Karpas-422 (cell line): ENCODE measurements around the gene MT1A. TPM values are rescaled to one million over a fixed set of nuclear protein-coding genes. Genes with fewer than 3 reads are reported as not detected.

Source experiments
- DNase-seq: peaks from one replicate; pipeline ENCODE4 v3.0.0-alpha.2; 2015
- H2AFZ ChIP-seq: fragments of 200-600 bp; sonication (generic); 2 replicates; pipeline ENCODE4 v1.6.1; 2014; ENCODE audit warnings: antibody characterized with exemption, low read length, mixed read lengths
- H3K27ac ChIP-seq: fragments of 200-600 bp; sonication (generic); 2 replicates; pipeline ENCODE4 v1.5.1; 2014; ENCODE audit warnings: mild to moderate bottlenecking, low read length, moderate library complexity
- H3K27me3 ChIP-seq: fragments of 200-600 bp; sonication (generic); 2 replicates; pipeline ENCODE4 v1.6.1; 2014; ENCODE audit warnings: low read length, mixed read lengths
- H3K36me3 ChIP-seq: fragments of 200-600 bp; sonication (generic); 2 replicates; pipeline ENCODE4 v1.6.1; 2014; ENCODE audit warnings: low read length, mixed read lengths; ENCODE audit not compliant: insufficient read depth
- H3K4me1 ChIP-seq: fragments of 200-600 bp; sonication (generic); 2 replicates; pipeline ENCODE4 v1.6.1; 2014; ENCODE audit warnings: mild to moderate bottlenecking, low read length, mixed read lengths
- H3K4me2 ChIP-seq: fragments of 200-600 bp; sonication (generic); 2 replicates; pipeline ENCODE4 v1.6.1; 2014; ENCODE audit warnings: low read length, low read depth, mild to moderate bottlenecking; ENCODE audit not compliant: poor library complexity, severe bottlenecking
- H3K4me3 ChIP-seq: fragments of 200-600 bp; sonication (generic); 2 replicates; pipeline ENCODE4 v1.5.1; 2014; ENCODE audit warnings: mild to moderate bottlenecking, antibody characterized with exemption, low read length, mixed read lengths
- H3K79me2 ChIP-seq: fragments of 200-600 bp; sonication (generic); 2 replicates; pipeline ENCODE4 v1.6.1; 2014; ENCODE audit warnings: mild to moderate bottlenecking, low read length, mixed read lengths
- H3K9ac ChIP-seq: fragments of 200-600 bp; sonication (generic); 2 replicates; pipeline ENCODE4 v1.6.0; 2014; ENCODE audit warnings: low read length
- H3K9me2 ChIP-seq: fragments of 200-600 bp; sonication (generic), shearing (Covaris generic); replicated peaks from 2 replicates; pipeline ENCODE4 v1.6.0; 2014; ENCODE audit warnings: mild to moderate bottlenecking, low read length, moderate library complexity; ENCODE audit not compliant: insufficient read depth
- H3K9me3 ChIP-seq: fragments of 300-700, 200-600 bp; sonication (generic); 2 replicates; pipeline ENCODE4 v1.6.1; 2014; ENCODE audit warnings: low read length, mixed read lengths
- H4K20me1 ChIP-seq: fragments of 200-600 bp; sonication (generic); 2 replicates; pipeline ENCODE4 v1.6.1; 2014; ENCODE audit warnings: mild to moderate bottlenecking, antibody characterized with exemption, low read length, low read depth; ENCODE audit not compliant: insufficient read depth
- total RNA-seq: library from RNA; depleted of rRNA; stranded (reverse); fragments of >200 nt; shearing (Covaris generic); gene quantifications from 2 replicates; pipeline ENCODE4 v1.2.3, GENCODE V29; 2014; ENCODE audit warnings: low replicate concordance

The MT1A gene
- total RNA-seq, 1 experiment from 2014 or later: not detected

- DNase-seq: peak; percentile 98
- Histone ChIP-seq H3K9me2 (no peaks in the 10 kb centered on the region), H2AFZ (peak within 1 kb of the TSS; percentile 85), H3K9ac (peak within 1 kb of the TSS; percentile 77), H4K20me1 (no peaks in the 10 kb centered on the region), H3K79me2 (no peaks in the 10 kb centered on the region), H3K4me1 (peaks cover 34% of the 10 kb centered on the region), H3K27ac (peak within 1 kb of the TSS; percentile 84), H3K4me2 (peak within 1 kb of the TSS; percentile 97), H3K36me3 (no peaks in the 10 kb centered on the region), H3K27me3 (no peaks in the 10 kb centered on the region), H3K9me3 (no peaks in the 10 kb centered on the region), H3K4me3 (peak within 1 kb of the TSS; percentile 78)
These were observed 30.2 kb upstream of the MT1A start, which contains the start of gene MT2A for GRCh38 chr16:56608043-56608875. Gene MT2A, plus strand, starts transcription at chr16:56608584. Its CDS starts 72 bp downstream, at chr16:56608656.

GRCh38 chr16:56608876-56609462 is 29.5 kb upstream of the MT1A start:
- peak overlapping the region; percentile 84 for H3K27ac ChIP-seq
- H2AFZ ChIP-seq: no peak overlapping the region

GRCh38 chr16:56609463-56609921 is 29.0 kb upstream of the MT1A start:
- Histone ChIP-seq H3K9me3 (no peaks in the 10 kb centered on the region), H3K4me1 (peaks cover 34% of the 10 kb centered on the region)

More at GRCh38 chr16:56608876-56609462, 29.5 kb upstream of the MT1A start:
- Histone ChIP-seq H3K4me1 (peaks cover 34% of the 10 kb centered on the region), H3K9me2 (no peaks in the 10 kb centered on the region), H3K4me3 (peak overlapping the region; percentile 78), H3K36me3 (no peaks in the 10 kb centered on the region), H3K79me2 (no peaks in the 10 kb centered on the region), H3K27me3 (no peaks in the 10 kb centered on the region), H3K9me3 (no peaks in the 10 kb centered on the region), H4K20me1 (no peaks in the 10 kb centered on the region), H3K9ac (peak overlapping the region; percentile 77), H3K4me2 (peak overlapping the region; percentile 97)
- peak; percentile 48 for DNase-seq

GRCh38 chr16:56610017-56610608 is 28.4 kb upstream of the MT1A start:
- Histone ChIP-seq H3K79me2 (no peaks in the 10 kb centered on the region), H3K4me1 (peaks cover 34% of the 10 kb centered on the region), H3K9ac (peak overlapping the region; percentile 77), H3K36me3 (no peaks in the 10 kb centered on the region), H3K27ac (peak overlapping the region; percentile 84), H4K20me1 (no peaks in the 10 kb centered on the region), H3K27me3 (no peaks in the 10 kb centered on the region), H3K4me2 (peak overlapping the region; percentile 97), H2AFZ (peak overlapping the region; percentile 3; the same call in 1 of the 2 replicates), H3K9me2 (no peaks in the 10 kb centered on the region), H3K9me3 (no peaks in the 10 kb centered on the region), H3K4me3 (peak overlapping the region; percentile 78)
- peak; percentile 80 for DNase-seq

More at GRCh38 chr16:56609463-56609921, 29.0 kb upstream of the MT1A start:
- Histone ChIP-seq H3K27ac (peak overlapping the region; percentile 84), H4K20me1 (no peaks in the 10 kb centered on the region), H3K79me2 (no peaks in the 10 kb centered on the region), H3K9ac (peak overlapping the region; percentile 77), H3K27me3 (no peaks in the 10 kb centered on the region), H2AFZ (no peak overlapping the region), H3K4me2 (peak overlapping the region; percentile 97), H3K9me2 (no peaks in the 10 kb centered on the region), H3K36me3 (no peaks in the 10 kb centered on the region), H3K4me3 (peak overlapping the region; percentile 78)
- DNase-seq: peak; percentile 91

- DNase-seq: peak; percentile 75
- Histone ChIP-seq H3K27me3 (no peaks in the 10 kb centered on the region), H3K9me2 (no peaks in the 10 kb centered on the region), H3K9me3 (no peaks in the 10 kb centered on the region), H3K4me2 (peak overlapping the region; percentile 97), H4K20me1 (no peaks in the 10 kb centered on the region), H3K4me3 (peak overlapping the region; percentile 78), H3K4me1 (peaks cover 34% of the 10 kb centered on the region), H3K36me3 (no peaks in the 10 kb centered on the region), H2AFZ (peak overlapping the region; percentile 3; the same call in 1 of the 2 replicates), H3K9ac (peak overlapping the region; percentile 77), H3K27ac (peak overlapping the region; percentile 84), H3K79me2 (no peaks in the 10 kb centered on the region)
These were observed 27.8 kb upstream of the MT1A start for GRCh38 chr16:56610609-56611111.

- peaks cover 34% of the 10 kb centered on the region for H3K4me1 ChIP-seq
- H3K4me3 ChIP-seq: peak overlapping the region; percentile 78
- no peaks in the 10 kb centered on the region for H4K20me1 ChIP-seq
- no peaks in the 10 kb centered on the region for H3K36me3 ChIP-seq
- H3K27me3 ChIP-seq: no peaks in the 10 kb centered on the region
- H3K27ac ChIP-seq: peak overlapping the region; percentile 84
- H3K9me3 ChIP-seq: no peaks in the 10 kb centered on the region
- H3K9me2 ChIP-seq: no peaks in the 10 kb centered on the region
- H2AFZ ChIP-seq: no peak overlapping the region
- H3K9ac ChIP-seq: peak overlapping the region; percentile 77
- no peaks in the 10 kb centered on the region for H3K79me2 ChIP-seq
- peak; percentile 45 for DNase-seq
- peak overlapping the region; percentile 97 for H3K4me2 ChIP-seq
These were observed 27.1 kb upstream of the MT1A start for GRCh38 chr16:56611281-56611833.

- no peaks in the 10 kb centered on the region for H3K27me3 ChIP-seq
- H3K9me3 ChIP-seq: no peaks in the 10 kb centered on the region
- H4K20me1 ChIP-seq: no peaks in the 10 kb centered on the region
- H3K4me1 ChIP-seq: peaks cover 28% of the 10 kb centered on the region
- H3K36me3 ChIP-seq: no peaks in the 10 kb centered on the region
- H3K9ac ChIP-seq: no peak overlapping the region
- DNase-seq: no peak
- no peaks in the 10 kb centered on the region for H3K79me2 ChIP-seq
- no peak overlapping the region for H3K4me3 ChIP-seq
- H2AFZ ChIP-seq: no peak overlapping the region
- no peak overlapping the region for H3K4me2 ChIP-seq
- H3K27ac ChIP-seq: no peak overlapping the region
- H3K9me2 ChIP-seq: no peaks in the 10 kb centered on the region
These were observed 24.8 kb upstream of the MT1A start for GRCh38 chr16:56613706-56614105.
